Measurements from ENCODE around the gene ZNF500.
A peak's percentile ranks its signal among the peaks of the same experiment; 100 is the strongest.

Gene ZNF500

GRCh38 chr16:4767872-4768548 lies 1.0 kb upstream of the ZNF500 start:
- H3K27me3 ChIP-seq (ENCODE audit: control insufficient read depth, insufficient read depth, low read length), result no peaks in the 10 kb centered on the region
- peak overlapping the region; percentile 68 for H3K4me3 ChIP-seq (ENCODE audit: low read depth, low read length)
- peak overlapping the region; percentile 67 for H3K27ac ChIP-seq (ENCODE audit: low read depth, low read length)
- no peaks in the 10 kb centered on the region for H3K9me3 ChIP-seq (ENCODE audit: control insufficient read depth, insufficient read depth, low read length)
- H3K9ac ChIP-seq (ENCODE audit: low read depth, low read length), result no peak overlapping the region
- H3K4me1 ChIP-seq (ENCODE audit: control insufficient read depth, insufficient read depth, low read length), result peaks cover 3% of the 10 kb centered on the region
- peaks cover 23% of the 10 kb centered on the region for H3K36me3 ChIP-seq (ENCODE audit: control insufficient read depth, insufficient read depth, low read length)

DNA sequence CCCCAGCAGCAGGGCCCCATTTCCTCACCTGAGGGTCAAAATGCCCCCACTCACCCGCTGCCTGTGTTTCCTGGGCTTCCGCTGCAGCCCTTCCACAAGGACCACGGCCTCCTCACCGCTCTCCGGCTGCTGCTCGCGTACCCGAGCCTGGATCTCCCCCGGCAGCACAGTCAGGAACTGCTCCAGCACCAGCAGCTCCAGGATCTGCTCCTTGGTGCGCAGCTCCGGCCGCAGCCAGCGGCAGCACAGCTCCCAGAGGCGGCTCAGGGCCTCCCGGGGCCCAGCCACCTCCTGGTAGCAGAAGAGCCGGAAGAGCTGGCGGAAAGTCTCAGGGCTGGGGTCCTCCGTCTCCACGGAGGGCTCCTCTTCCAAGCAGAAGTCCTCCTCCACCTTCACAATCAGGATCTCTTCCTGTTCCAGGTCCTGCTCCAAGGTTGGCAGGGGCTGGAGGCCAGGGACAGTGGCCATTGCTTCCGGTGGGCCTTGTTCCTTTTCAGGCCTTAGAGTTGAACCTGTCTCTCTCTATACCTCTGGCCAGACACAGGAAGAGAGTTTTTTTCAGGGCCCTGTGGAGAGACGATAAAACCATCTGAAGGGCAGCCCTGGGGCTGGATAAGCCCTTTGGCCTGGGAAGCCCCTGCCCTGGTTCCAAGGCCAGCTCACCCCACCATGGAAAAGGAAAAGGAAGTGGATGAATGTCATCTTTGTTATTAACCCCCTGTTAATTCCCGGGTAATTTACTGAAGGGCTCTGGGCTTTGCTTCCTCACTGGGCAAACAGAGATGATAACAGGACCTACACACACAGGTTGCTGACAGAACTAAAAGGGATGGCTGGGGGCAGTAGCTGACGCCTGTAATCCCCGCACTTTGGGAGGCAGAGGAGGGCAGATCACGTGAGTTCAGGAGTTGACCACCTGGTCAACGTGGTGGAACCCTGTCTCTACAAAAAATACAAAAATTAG lies 1.2 kb downstream of the ZNF500 start:
- Histone ChIP-seq H3K9me3 (ENCODE audit: control insufficient read depth, insufficient read depth, low read length) (no peaks in the 10 kb centered on the region), H3K27ac (ENCODE audit: low read depth, low read length) (peak overlapping the region; percentile 59), H3K4me3 (ENCODE audit: low read depth, low read length) (peak overlapping the region; percentile 87), H3K4me1 (ENCODE audit: control insufficient read depth, insufficient read depth, low read length) (peaks cover 3% of the 10 kb centered on the region), H3K9ac (ENCODE audit: low read depth, low read length) (peak overlapping the region; percentile 70; the same call in 1 of the 2 replicates), H3K27me3 (ENCODE audit: control insufficient read depth, insufficient read depth, low read length) (no peaks in the 10 kb centered on the region), H3K36me3 (ENCODE audit: control insufficient read depth, insufficient read depth, low read length) (peaks cover 41% of the 10 kb centered on the region)

GRCh38 chr16:4763791-4764190 lies 3.2 kb downstream of the ZNF500 start:
- no peak overlapping the region for H3K9ac ChIP-seq (ENCODE audit: low read depth, low read length)
- no peaks in the 10 kb centered on the region for H3K27me3 ChIP-seq (ENCODE audit: control insufficient read depth, insufficient read depth, low read length)
- H3K9me3 ChIP-seq (ENCODE audit: control insufficient read depth, insufficient read depth, low read length), result no peaks in the 10 kb centered on the region
- H3K36me3 ChIP-seq (ENCODE audit: control insufficient read depth, insufficient read depth, low read length), result peaks cover 59% of the 10 kb centered on the region
- H3K4me3 ChIP-seq (ENCODE audit: low read depth, low read length), result no peak overlapping the region
- H3K4me1 ChIP-seq (ENCODE audit: control insufficient read depth, insufficient read depth, low read length), result peaks cover 3% of the 10 kb centered on the region
- H3K27ac ChIP-seq (ENCODE audit: low read depth, low read length), result no peak overlapping the region

DNA sequence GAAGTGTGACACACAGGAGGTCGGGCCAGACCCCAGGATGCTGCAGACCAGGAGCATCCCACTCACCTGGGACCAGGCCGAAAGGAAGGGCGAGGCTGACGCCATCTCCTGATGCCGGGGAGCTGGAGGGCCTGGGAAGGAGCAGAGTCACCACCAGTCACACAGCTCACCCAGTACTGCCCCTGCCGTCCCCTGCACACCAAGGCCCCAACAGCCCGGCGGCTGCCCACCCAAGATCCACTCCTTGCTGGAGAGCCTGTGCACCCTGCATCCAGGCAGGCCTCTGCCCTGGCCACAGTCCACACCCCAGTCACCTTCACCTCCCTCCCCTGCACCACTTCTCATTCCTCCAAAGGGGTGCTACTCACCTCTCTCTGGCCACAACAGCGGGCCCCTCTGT lies 4.8 kb downstream of the ZNF500 start:
- Histone ChIP-seq H3K9me3 (ENCODE audit: control insufficient read depth, insufficient read depth, low read length) (no peaks in the 10 kb centered on the region), H3K36me3 (ENCODE audit: control insufficient read depth, insufficient read depth, low read length) (peaks cover 71% of the 10 kb centered on the region), H3K4me3 (ENCODE audit: low read depth, low read length) (no peak overlapping the region), H3K27me3 (ENCODE audit: control insufficient read depth, insufficient read depth, low read length) (no peaks in the 10 kb centered on the region), H3K4me1 (ENCODE audit: control insufficient read depth, insufficient read depth, low read length) (no peaks in the 10 kb centered on the region; the same call in 1 of the 2 replicates), H3K27ac (ENCODE audit: low read depth, low read length) (no peak overlapping the region), H3K9ac (ENCODE audit: low read depth, low read length) (no peak overlapping the region)

GRCh38 chr16:4760221-4760910 lies 6.6 kb downstream of the ZNF500 start:
- Histone ChIP-seq H3K27ac (ENCODE audit: low read depth, low read length) (no peak overlapping the region), H3K36me3 (ENCODE audit: control insufficient read depth, insufficient read depth, low read length) (peaks cover 79% of the 10 kb centered on the region), H3K4me1 (ENCODE audit: control insufficient read depth, insufficient read depth, low read length) (no peaks in the 10 kb centered on the region), H3K4me3 (ENCODE audit: low read depth, low read length) (no peak overlapping the region), H3K9ac (ENCODE audit: low read depth, low read length) (no peak overlapping the region), H3K27me3 (ENCODE audit: control insufficient read depth, insufficient read depth, low read length) (no peaks in the 10 kb centered on the region), H3K9me3 (ENCODE audit: control insufficient read depth, insufficient read depth, low read length) (no peaks in the 10 kb centered on the region; the same call in 1 of the 2 replicates)

GRCh38 chr16:4755687-4756086 lies 11.3 kb downstream of the ZNF500 start:
- Histone ChIP-seq H3K27me3 (ENCODE audit: control insufficient read depth, insufficient read depth, low read length) (no peaks in the 10 kb centered on the region), H3K4me1 (ENCODE audit: control insufficient read depth, insufficient read depth, low read length) (no peaks in the 10 kb centered on the region), H3K9ac (ENCODE audit: low read depth, low read length) (no peak overlapping the region), H3K36me3 (ENCODE audit: control insufficient read depth, insufficient read depth, low read length) (peaks cover 81% of the 10 kb centered on the region), H3K4me3 (ENCODE audit: low read depth, low read length) (no peak overlapping the region), H3K27ac (ENCODE audit: low read depth, low read length) (no peak overlapping the region), H3K9me3 (ENCODE audit: control insufficient read depth, insufficient read depth, low read length) (no peaks in the 10 kb centered on the region; the same call in 1 of the 2 replicates)

- no peaks in the 10 kb centered on the region for H3K27me3 ChIP-seq (ENCODE audit: control insufficient read depth, insufficient read depth, low read length)
- H3K27ac ChIP-seq (ENCODE audit: low read depth, low read length), result no peak overlapping the region
- H3K4me3 ChIP-seq (ENCODE audit: low read depth, low read length), result no peak overlapping the region
- no peak overlapping the region for H3K9ac ChIP-seq (ENCODE audit: low read depth, low read length)
- peaks cover 77% of the 10 kb centered on the region for H3K36me3 ChIP-seq (ENCODE audit: control insufficient read depth, insufficient read depth, low read length)
- H3K9me3 ChIP-seq (ENCODE audit: control insufficient read depth, insufficient read depth, low read length), result no peaks in the 10 kb centered on the region; the same call in 1 of the 2 replicates
- H3K4me1 ChIP-seq (ENCODE audit: control insufficient read depth, insufficient read depth, low read length), result no peaks in the 10 kb centered on the region
Measured at GRCh38 chr16:4754865-4755264, 12.1 kb downstream of the ZNF500 start.

DNA sequence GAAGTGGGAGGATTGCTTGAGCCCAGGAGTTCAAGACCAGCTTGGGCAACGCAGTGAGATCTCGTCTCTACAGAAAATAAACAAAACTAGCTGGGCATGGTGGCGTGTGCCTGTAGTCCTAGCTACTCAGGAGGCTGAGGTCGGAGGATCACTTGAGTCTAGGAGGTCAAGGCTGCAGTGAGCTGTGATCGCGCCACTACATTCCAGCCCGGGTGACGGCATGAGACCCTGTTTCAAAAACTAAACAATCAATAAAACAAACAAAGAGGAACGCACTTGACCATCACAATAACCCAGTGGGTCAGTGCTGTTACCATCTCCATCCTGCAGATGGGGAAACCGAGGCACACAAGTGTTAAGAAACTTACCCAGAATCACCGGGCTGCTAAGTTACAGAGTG lies 13.7 kb downstream of the ZNF500 start:
- no peak overlapping the region for H3K9ac ChIP-seq (ENCODE audit: low read depth, low read length)
- H3K4me3 ChIP-seq (ENCODE audit: low read depth, low read length), result no peak overlapping the region
- peaks cover 65% of the 10 kb centered on the region for H3K36me3 ChIP-seq (ENCODE audit: control insufficient read depth, insufficient read depth, low read length)
- no peaks in the 10 kb centered on the region for H3K4me1 ChIP-seq (ENCODE audit: control insufficient read depth, insufficient read depth, low read length)
- no peaks in the 10 kb centered on the region for H3K27me3 ChIP-seq (ENCODE audit: control insufficient read depth, insufficient read depth, low read length)
- H3K9me3 ChIP-seq (ENCODE audit: control insufficient read depth, insufficient read depth, low read length), result no peaks in the 10 kb centered on the region; the same call in 1 of the 2 replicates
- H3K27ac ChIP-seq (ENCODE audit: low read depth, low read length), result no peak overlapping the region

DNA sequence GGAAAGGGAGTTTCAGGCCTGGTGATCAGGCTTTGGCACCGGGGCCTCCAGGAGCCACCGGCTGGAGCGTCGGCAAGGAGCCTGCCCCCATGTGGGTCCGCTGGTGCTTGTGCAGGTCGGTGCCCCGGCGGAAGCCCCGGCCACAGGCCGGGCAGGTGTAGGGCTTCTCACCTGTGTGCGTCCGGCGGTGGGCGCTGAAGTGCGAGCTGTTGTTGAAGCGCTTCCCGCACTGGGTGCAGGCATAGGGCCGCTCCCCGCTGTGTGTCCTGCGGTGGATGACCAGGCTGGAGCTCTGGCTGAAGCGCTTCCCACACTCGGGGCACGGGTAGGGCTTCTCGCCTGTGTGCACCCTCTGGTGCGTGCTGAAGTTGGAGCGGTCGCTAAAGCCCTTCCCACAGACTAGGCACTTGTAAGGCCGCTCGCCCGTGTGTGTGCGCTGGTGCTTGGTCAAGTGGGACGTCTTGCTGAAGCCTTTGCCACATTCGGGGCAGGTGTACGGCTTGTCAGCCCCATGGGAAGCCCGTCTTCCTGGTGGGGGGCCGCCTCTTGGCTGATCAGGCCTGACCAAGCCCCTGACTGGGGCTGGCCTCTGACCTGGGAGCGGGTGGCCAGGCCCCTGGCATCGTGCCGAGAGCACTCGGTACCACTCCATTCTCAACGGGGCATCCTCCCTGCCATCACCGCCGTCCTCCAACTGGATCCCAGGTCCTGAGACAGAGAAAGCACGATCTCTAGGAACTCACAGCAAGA lies 14.4 kb downstream of the ZNF500 start:
- Histone ChIP-seq H3K9ac (ENCODE audit: low read depth, low read length) (no peak overlapping the region), H3K27ac (ENCODE audit: low read depth, low read length) (no peak overlapping the region), H3K4me3 (ENCODE audit: low read depth, low read length) (no peak overlapping the region), H3K9me3 (ENCODE audit: control insufficient read depth, insufficient read depth, low read length) (no peaks in the 10 kb centered on the region; the same call in 1 of the 2 replicates), H3K27me3 (ENCODE audit: control insufficient read depth, insufficient read depth, low read length) (no peaks in the 10 kb centered on the region), H3K36me3 (ENCODE audit: control insufficient read depth, insufficient read depth, low read length) (peaks cover 61% of the 10 kb centered on the region), H3K4me1 (ENCODE audit: control insufficient read depth, insufficient read depth, low read length) (no peaks in the 10 kb centered on the region)

- no peaks in the 10 kb centered on the region; the same call in 1 of the 2 replicates for H3K9me3 ChIP-seq (ENCODE audit: control insufficient read depth, insufficient read depth, low read length)
- H3K4me3 ChIP-seq (ENCODE audit: low read depth, low read length), result no peak overlapping the region
- no peaks in the 10 kb centered on the region for H3K4me1 ChIP-seq (ENCODE audit: control insufficient read depth, insufficient read depth, low read length)
- H3K27me3 ChIP-seq (ENCODE audit: control insufficient read depth, insufficient read depth, low read length), result no peaks in the 10 kb centered on the region
- no peak overlapping the region for H3K27ac ChIP-seq (ENCODE audit: low read depth, low read length)
- peaks cover 51% of the 10 kb centered on the region for H3K36me3 ChIP-seq (ENCODE audit: control insufficient read depth, insufficient read depth, low read length)
- no peak overlapping the region for H3K9ac ChIP-seq (ENCODE audit: low read depth, low read length)
Measured at GRCh38 chr16:4750896-4751295, 16.1 kb downstream of the ZNF500 start.

Data from HUES48 (cell line).